HG03103 (cell line): ENCODE measurements around the gene KMT2D.

ENCODE experiments used
- ATAC-seq: cut with Tn5 transposase; IDR thresholded peaks from one replicate; pipeline ENCODE4 v1.9.1; 2021; ENCODE audit warnings: low read depth; ENCODE audit not compliant: unreplicated experiment

Gene KMT2D, protein sequence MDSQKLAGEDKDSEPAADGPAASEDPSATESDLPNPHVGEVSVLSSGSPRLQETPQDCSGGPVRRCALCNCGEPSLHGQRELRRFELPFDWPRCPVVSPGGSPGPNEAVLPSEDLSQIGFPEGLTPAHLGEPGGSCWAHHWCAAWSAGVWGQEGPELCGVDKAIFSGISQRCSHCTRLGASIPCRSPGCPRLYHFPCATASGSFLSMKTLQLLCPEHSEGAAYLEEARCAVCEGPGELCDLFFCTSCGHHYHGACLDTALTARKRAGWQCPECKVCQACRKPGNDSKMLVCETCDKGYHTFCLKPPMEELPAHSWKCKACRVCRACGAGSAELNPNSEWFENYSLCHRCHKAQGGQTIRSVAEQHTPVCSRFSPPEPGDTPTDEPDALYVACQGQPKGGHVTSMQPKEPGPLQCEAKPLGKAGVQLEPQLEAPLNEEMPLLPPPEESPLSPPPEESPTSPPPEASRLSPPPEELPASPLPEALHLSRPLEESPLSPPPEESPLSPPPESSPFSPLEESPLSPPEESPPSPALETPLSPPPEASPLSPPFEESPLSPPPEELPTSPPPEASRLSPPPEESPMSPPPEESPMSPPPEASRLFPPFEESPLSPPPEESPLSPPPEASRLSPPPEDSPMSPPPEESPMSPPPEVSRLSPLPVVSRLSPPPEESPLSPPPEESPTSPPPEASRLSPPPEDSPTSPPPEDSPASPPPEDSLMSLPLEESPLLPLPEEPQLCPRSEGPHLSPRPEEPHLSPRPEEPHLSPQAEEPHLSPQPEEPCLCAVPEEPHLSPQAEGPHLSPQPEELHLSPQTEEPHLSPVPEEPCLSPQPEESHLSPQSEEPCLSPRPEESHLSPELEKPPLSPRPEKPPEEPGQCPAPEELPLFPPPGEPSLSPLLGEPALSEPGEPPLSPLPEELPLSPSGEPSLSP (N-terminal part only)

DNA sequence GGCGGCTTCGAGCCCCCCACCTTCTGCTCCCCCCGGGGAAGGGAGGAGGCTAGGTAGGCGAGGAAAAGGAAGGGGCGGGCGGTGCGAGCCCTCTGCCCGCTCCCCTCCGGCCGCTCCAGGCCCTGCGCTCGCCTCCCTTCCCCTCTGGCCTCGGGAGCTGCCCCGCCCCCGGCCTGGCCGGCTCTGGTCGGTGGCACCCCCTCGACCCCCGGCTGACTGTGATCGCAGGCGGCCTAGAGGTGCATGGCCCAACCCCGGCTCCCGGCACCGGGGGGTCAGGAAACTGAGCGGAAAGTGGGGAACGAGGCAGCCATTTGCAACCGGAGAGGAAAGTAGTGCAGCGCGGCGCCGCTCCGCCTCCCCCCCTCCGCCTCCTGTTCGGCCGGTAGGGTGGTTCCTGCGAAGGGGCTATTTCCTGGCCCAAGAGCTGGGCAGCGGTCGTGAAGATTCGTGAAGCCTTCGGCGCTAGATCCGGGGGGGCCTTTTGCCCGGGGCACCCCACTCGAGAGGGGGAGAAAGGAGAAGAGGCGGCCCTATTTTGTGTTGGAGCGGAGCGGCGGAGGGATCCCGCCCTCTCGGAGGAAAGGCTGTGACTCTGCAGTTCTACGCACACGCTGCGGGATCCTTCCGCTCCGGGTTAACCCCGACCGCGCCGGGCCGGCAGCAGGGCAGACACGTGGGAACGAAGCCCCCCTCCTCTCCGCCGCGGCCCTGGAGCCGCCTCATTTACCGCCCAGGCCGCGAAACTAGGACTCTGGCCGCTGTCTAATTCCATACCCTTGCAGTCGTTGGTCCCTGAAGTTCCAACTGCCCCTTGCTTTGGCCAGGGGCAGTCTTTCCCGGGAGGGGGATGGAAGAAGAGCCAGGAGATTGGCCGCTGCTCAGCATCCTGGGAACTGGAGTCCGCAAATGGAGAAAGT, at the start of gene KMT2D:
Gene KMT2D, minus strand, starts transcription at position 558 of the 920 bp plus-strand sequence. CDS start 5,470 bp downstream, outside the sequence.
- peak; percentile 37 for ATAC-seq

GRCh38 chr12:49109641-49110463, 49.3 kb upstream of the KMT2D start:
- no peak for ATAC-seq

DNA sequence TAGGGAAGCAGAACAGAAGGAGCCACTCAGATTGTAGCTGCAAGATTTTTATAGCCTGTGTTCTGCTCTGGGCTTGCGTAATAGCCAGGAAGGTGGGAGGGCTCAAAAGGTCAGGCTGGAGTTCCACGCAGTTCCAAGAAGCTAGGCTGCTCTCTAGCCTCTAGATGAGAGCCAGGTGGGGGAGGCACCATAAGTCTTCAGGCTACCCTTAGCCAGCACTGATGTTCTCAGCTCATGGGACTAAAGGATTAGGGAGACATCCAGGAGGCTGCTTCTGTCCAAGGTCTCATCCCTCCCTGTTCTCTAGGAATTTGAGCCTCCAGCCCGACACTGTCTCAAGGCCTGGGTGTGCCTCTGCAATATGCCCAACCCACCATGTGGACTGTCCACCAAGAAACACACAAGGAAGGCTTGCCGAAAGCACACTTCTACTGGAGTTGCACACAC, 48.4 kb upstream of the KMT2D start:
- no peak for ATAC-seq

- no peak for ATAC-seq
Observed at GRCh38 chr12:49105504-49106084, 45.0 kb upstream of the KMT2D start.

DNA sequence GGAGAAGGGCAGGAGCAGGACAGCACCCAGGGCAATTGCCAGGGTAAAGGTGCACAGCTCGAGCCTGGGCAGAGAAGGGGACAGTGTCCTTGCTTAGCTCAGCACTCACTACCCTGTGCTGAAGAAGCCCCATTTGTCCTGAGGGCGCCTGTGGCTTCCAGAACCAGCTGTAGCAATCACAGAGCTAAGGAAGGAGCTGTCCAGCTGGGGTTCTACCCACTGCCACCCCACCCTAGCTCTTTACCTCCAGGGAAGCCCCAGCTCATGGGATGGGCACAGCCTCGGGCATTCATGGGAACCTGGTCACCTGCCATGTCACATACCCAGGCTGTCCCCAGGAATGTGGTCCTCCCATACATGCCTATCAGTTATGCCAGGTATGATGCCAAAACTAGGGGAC, 44.2 kb upstream of the KMT2D start:
- no peak for ATAC-seq

- ATAC-seq = no peak
Observed at GRCh38 chr12:49100380-49100779, 39.8 kb upstream of the KMT2D start.

DNA sequence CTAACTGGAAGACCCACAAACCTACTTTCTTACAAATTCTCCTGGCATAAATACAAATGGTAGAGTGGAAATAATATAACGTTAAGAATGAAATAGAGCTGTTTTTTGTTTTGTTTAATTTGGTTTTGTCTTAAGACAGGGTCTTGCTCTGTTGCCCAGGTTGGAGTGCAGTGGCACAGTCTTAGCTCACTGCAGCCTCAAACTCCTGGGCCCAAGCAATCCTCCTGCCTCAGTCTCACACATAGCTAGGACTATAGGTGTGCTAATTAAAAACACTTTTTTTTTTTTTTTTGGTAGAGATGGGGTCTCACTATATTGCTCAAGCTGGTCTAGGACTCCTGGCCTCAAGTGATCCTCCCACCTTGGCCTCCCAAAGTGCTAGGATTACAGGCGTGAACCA, 38.1 kb upstream of the KMT2D start:
- ATAC-seq = no peak

GRCh38 chr12:49098035-49098451, 37.4 kb upstream of the KMT2D start:
- ATAC-seq = no peak

GRCh38 chr12:49097381-49097780, 36.8 kb upstream of the KMT2D start:
- ATAC-seq = no peak

DNA sequence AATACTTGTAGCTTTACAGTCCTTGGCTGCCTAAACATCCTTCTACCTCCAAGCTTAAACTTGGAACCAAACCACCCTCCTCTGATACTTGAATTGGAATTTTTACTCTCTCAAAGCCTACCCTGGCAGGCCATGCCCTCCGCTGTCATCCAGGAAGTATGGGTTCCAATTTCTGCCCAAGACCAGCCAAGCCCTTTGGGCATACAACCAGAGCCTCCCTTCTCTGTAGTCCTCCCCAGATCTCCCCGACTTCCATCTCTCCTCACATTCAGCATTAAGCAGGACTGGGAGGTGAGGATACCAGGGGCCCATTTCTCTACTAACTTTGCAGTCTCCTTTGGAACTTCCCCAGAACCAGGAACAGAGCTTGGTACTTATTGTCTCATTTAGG, 34.4 kb upstream of the KMT2D start:
- ATAC-seq = no peak

DNA sequence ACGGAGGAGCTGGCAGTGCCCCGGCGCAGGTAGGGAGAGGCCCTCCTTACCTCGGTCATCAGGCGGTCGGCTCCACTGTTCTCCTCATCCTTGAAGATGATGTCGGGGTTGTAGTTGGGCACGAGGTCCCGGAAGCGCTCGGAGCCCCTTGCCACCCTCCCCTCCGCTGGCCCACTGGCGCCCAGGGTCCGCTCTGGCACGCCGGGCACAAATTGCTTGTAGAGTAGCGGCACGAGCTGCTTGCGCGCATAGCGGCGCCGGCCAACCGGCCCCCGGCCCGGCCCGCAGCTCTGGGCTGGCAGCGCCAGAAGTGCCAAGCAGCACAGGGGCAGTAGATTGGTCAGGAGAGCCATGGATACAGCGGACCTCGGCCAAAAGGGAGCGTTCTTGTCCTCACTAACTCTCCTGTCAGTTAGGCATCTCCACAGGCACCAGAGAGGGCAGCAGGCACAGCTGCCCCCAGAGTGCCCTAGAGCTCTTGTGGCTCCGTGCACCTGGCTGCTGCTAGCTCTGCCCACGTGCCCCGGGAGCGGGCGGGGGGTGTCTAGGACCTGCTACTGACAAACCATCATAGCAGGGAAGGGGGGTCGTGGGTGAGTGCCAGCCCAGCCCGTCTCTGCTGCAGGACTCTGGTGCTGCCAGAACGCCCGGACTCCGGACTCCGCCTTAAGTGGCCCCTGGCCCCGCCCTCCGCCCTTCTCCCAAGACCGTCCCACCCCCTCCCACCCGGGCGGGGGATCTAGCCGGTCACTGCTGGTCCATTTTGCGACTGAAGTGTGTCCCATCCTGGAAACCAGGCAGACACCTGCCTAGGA, 33.8 kb upstream of the KMT2D start, which contains the start of gene DHH:
Gene DHH, minus strand, starts transcription at position 642 of the 815 bp plus-strand sequence. Its CDS starts 289 bp downstream, at position 353.
- ATAC-seq = no peak

- ATAC-seq = no peak
Observed at GRCh38 chr12:49093792-49094159, 33.2 kb upstream of the KMT2D start.

- no peak for ATAC-seq
Observed at GRCh38 chr12:49092816-49093406, 32.3 kb upstream of the KMT2D start.

GRCh38 chr12:49092086-49092815, 31.7 kb upstream of the KMT2D start:
- ATAC-seq = no peak

DNA sequence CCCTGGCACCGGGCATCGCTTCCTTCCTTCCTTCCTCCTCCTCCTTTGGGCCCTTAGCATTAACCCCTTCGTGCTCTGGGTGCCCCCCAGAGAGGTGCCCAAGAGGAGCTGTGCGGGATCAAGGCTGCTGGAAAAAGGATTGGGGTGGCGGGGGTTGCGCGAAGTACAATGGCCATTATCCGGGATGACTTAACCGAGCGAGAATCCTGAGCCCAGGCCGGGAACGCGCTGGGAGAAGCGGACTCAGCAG, 31.2 kb upstream of the KMT2D start:
- no peak for ATAC-seq

- no peak for ATAC-seq
Observed at GRCh38 chr12:49091056-49091835, 30.7 kb upstream of the KMT2D start.
